Uterus (tissue), 2 donors: ENCODE data around the gene PZP.

Experiments
- POLR2A ChIP-seq, 2 donors: fragments of 450-650 bp; IDR thresholded peaks; one replicate each; pipeline ENCODE4 v1.6.1; 2016; ENCODE audit warnings: antibody characterized with exemption in 2 of 2, mild to moderate bottlenecking in 1 of 2, moderate library complexity in 1 of 2
- TF ChIP-seq, protein P1 (sequence below), 4 experiments: fragments of 200-600 bp in 2 of 4; fragments of 450-650 bp in 2 of 4; sonication (generic) in 2 of 4; IDR thresholded peaks; one replicate each; pipeline ENCODE4 v1.5.1; 2016 to 2019; ENCODE audit warnings: antibody characterized with exemption in 4 of 4, mild to moderate bottlenecking in 2 of 4, moderate library complexity in 1 of 4

DNA sequence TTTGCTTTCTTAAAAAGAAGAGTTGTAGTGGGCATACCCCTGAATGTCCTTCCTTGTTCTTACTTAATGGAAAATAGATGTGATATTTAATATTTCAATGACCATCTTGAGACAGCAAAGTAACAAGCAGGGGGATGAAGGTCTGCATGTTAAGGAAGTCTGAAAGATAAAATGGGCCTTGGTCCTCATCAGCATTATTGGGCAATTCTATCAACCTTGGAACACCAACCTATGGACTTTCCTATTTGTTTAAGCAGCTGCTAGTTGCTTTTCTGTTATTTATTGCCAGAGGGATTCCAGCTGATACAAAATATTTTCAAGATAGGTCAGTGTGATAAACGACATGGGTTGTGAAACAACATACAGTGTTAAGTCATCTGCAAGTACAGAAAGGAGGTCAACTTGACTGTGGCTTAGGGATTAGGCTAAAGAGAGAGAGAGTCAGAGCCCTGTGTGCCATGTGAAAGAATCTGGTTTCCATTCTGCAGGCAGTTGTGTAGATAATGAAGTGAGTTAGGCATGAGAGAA is 76.1 kb downstream of the PZP start:
- TF ChIP-seq, protein P1, sequence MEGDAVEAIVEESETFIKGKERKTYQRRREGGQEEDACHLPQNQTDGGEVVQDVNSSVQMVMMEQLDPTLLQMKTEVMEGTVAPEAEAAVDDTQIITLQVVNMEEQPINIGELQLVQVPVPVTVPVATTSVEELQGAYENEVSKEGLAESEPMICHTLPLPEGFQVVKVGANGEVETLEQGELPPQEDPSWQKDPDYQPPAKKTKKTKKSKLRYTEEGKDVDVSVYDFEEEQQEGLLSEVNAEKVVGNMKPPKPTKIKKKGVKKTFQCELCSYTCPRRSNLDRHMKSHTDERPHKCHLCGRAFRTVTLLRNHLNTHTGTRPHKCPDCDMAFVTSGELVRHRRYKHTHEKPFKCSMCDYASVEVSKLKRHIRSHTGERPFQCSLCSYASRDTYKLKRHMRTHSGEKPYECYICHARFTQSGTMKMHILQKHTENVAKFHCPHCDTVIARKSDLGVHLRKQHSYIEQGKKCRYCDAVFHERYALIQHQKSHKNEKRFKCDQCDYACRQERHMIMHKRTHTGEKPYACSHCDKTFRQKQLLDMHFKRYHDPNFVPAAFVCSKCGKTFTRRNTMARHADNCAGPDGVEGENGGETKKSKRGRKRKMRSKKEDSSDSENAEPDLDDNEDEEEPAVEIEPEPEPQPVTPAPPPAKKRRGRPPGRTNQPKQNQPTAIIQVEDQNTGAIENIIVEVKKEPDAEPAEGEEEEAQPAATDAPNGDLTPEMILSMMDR (IDR thresholded peaks at IDR 0.05): no peak
- no peak for TF ChIP-seq POLR2A (IDR thresholded peaks at IDR 0.05)
